GM23248 (cell line): ENCODE data around the gene INTS14. TPM values are rescaled to one million over a fixed set of nuclear protein-coding genes. Genes with fewer than 3 reads are reported as not detected.

Experiments
- DNase-seq: peaks from one replicate; pipeline ENCODE4 v3.0.0-alpha.2; 2015
- H2AFZ ChIP-seq: fragments of 200-600 bp; sonication (generic); 2 replicates; pipeline ENCODE4 v1.6.1; 2016; ENCODE audit warnings: antibody characterized with exemption
- H3F3A ChIP-seq: fragments of 200-600 bp; sonication (generic); 2 replicates; pipeline ENCODE4 v1.6.1; 2016; ENCODE audit warnings: mild to moderate bottlenecking, antibody characterized with exemption, mixed run types; ENCODE audit not compliant: insufficient read depth
- H3K27ac ChIP-seq: fragments of 200-600 bp; sonication (generic); 2 replicates; pipeline ENCODE4 v1.5.1; 2016; ENCODE audit warnings: mild to moderate bottlenecking
- H3K27me3 ChIP-seq: fragments of 200-600 bp; sonication (generic); replicated peaks from 2 replicates; pipeline ENCODE4 v1.6.1; 2016; ENCODE audit warnings: mild to moderate bottlenecking; ENCODE audit not compliant: insufficient read depth
- H3K36me3 ChIP-seq: fragments of 200-600 bp; sonication (generic); 2 replicates; pipeline ENCODE4 v1.6.1; 2016; ENCODE audit warnings: low read depth, mild to moderate bottlenecking
- H3K4me1 ChIP-seq: fragments of 200-600 bp; sonication (generic); 2 replicates; pipeline ENCODE4 v1.6.1; 2016; ENCODE audit warnings: mild to moderate bottlenecking; ENCODE audit not compliant: insufficient read depth
- H3K4me2 ChIP-seq: fragments of 200-600 bp; sonication (generic); one replicate; pipeline ENCODE4 v1.6.1; 2016; ENCODE audit warnings: mild to moderate bottlenecking; ENCODE audit not compliant: unreplicated experiment
- H3K4me3 ChIP-seq: fragments of 200-600 bp; sonication (generic); 2 replicates; pipeline ENCODE4 v1.5.1; 2016; ENCODE audit warnings: mild to moderate bottlenecking
- H3K79me2 ChIP-seq: fragments of 200-600 bp; sonication (generic); 2 replicates; pipeline ENCODE4 v1.6.1; 2016; ENCODE audit warnings: mild to moderate bottlenecking; ENCODE audit not compliant: insufficient read depth
- H3K9ac ChIP-seq: fragments of 200-600 bp; sonication (generic); 2 replicates; pipeline ENCODE4 v1.6.1; 2016; ENCODE audit warnings: mild to moderate bottlenecking
- H3K9me2 ChIP-seq: fragments of 200-600 bp; sonication (generic); 2 replicates; pipeline ENCODE4 v1.6.1; 2016; ENCODE audit warnings: mixed run types, mild to moderate bottlenecking, moderate library complexity; ENCODE audit not compliant: insufficient read depth
- H3K9me3 ChIP-seq: fragments of 200-600 bp; sonication (generic); one replicate; pipeline ENCODE4 v1.6.1; 2017; ENCODE audit warnings: low read depth
- H4K20me1 ChIP-seq: fragments of 200-600 bp; sonication (generic); 2 replicates; pipeline ENCODE4 v1.6.0; 2016; ENCODE audit not compliant: insufficient read depth
- EZH2 ChIP-seq: fragments of 200-600 bp; sonication (generic); IDR thresholded peaks from 2 replicates; pipeline ENCODE4 v1.6.1; 2018; ENCODE audit warnings: antibody characterized with exemption, mild to moderate bottlenecking; ENCODE audit not compliant: insufficient read depth, poor library complexity, severe bottlenecking
- EZH2phosphoT487 ChIP-seq: fragments of 200-600 bp; sonication (generic); IDR thresholded peaks from 2 replicates; pipeline ENCODE4 v1.6.1; 2018; ENCODE audit warnings: antibody characterized with exemption, moderate library complexity, mild to moderate bottlenecking, low read depth; ENCODE audit not compliant: insufficient read depth
- WGBS, 2 experiments: methylation state at CpG; one replicate each; pipeline ENCODE4 v1.1.6; 2015 to 2017; ENCODE audit warnings: low lambda C conversion rate in 2 of 2, low coverage in 1 of 2; ENCODE audit errors: missing lambda C conversion rate in 2 of 2; 5-methylcytosine and 5-hydroxymethylcytosine counted together
- in situ Hi-C: fragments of 300-500 bp; cut with MboI; formaldehyde crosslinking; loops from 2 replicates; pipeline ENCODE4 v1.15.0; 2020
- polyA plus RNA-seq: library from polyadenylated mRNA; unstranded; fragments of >200 nt; fragmentation: Nextera tagmentation; extraction: Ambion mirVana; gene quantifications from 2 replicates; pipeline ENCODE4 v1.2.1, GENCODE V29; 2016
- total RNA-seq: library from RNA; depleted of rRNA; stranded (reverse); fragments of >200 nt; shearing (Covaris generic); gene quantifications from 2 replicates; pipeline ENCODE4 v1.2.3, GENCODE V29; 2014

Gene INTS14
- total and polyA plus RNA-seq, 2 experiments from 2014 or later = 31.7 to 41.4 TPM

- Histone ChIP-seq H3K9ac (no peak overlapping the region), H3K4me3 (no peak overlapping the region), H3K4me1 (peaks cover 25% of the 10 kb centered on the region), H2AFZ (no peak overlapping the region), H3K9me3 (no peaks in the 10 kb centered on the region), H3K4me2 (no peak overlapping the region), H3K36me3 (peaks cover 38% of the 10 kb centered on the region), H4K20me1 (no peaks in the 10 kb centered on the region), H3K9me2 (no peaks in the 10 kb centered on the region), H3K27ac (no peak overlapping the region), H3K79me2 (no peaks in the 10 kb centered on the region), H3K27me3 (no peaks in the 10 kb centered on the region), H3F3A (peaks cover 56% of the 10 kb centered on the region)
- WGBS, 2 experiments = 73 to 74% methylated on average over 8 of the region's 8 CpGs
- in situ Hi-C loops = no loop called here
- TF ChIP-seq EZH2 = no peak
- no peak for TF ChIP-seq EZH2phosphoT487
- DNase-seq = no peak
Measured at GRCh38 chr15:65578904-65579728, 31.8 kb downstream of the INTS14 start.

- H3K4me3 ChIP-seq = no peak overlapping the region
- peaks cover 25% of the 10 kb centered on the region for H3K4me1 ChIP-seq
- no peaks in the 10 kb centered on the region for H4K20me1 ChIP-seq
- no peaks in the 10 kb centered on the region for H3K9me3 ChIP-seq
- no peaks in the 10 kb centered on the region for H3K9me2 ChIP-seq
- H3K9ac ChIP-seq = no peak overlapping the region
- H3K79me2 ChIP-seq = no peaks in the 10 kb centered on the region
- in situ Hi-C loops = no loop called here
- peak overlapping the region; percentile 15; the same call in 1 of the 2 replicates for H3K27ac ChIP-seq
- H3K4me2 ChIP-seq = peak overlapping the region; percentile 43
- WGBS, 2 experiments = 78 to 83% methylated on average over 6 of the region's 6 CpGs
- H2AFZ ChIP-seq = no peak overlapping the region
- TF ChIP-seq EZH2phosphoT487 (no peak), EZH2 (no peak)
- DNase-seq = no peak
- no peaks in the 10 kb centered on the region for H3K27me3 ChIP-seq
- peaks cover 59% of the 10 kb centered on the region for H3F3A ChIP-seq
- peaks cover 36% of the 10 kb centered on the region for H3K36me3 ChIP-seq
Measured at GRCh38 chr15:65577129-65577996, 33.6 kb downstream of the INTS14 start.

- H3F3A ChIP-seq = peaks cover 59% of the 10 kb centered on the region
- peak overlapping the region; percentile 15 for H3K27ac ChIP-seq
- H2AFZ ChIP-seq = no peak overlapping the region
- no peaks in the 10 kb centered on the region for H3K9me2 ChIP-seq
- TF ChIP-seq EZH2 = no peak
- TF ChIP-seq EZH2phosphoT487 = no peak
- no peak overlapping the region for H3K4me3 ChIP-seq
- H3K9me3 ChIP-seq = no peaks in the 10 kb centered on the region
- H3K36me3 ChIP-seq = peaks cover 43% of the 10 kb centered on the region
- DNase-seq = peak; percentile 57
- in situ Hi-C loops = no loop called here
- H3K27me3 ChIP-seq = no peaks in the 10 kb centered on the region
- no peak overlapping the region; the same call in 1 of the 2 replicates for H3K9ac ChIP-seq
- H3K4me2 ChIP-seq = peak overlapping the region; percentile 43
- no peaks in the 10 kb centered on the region for H3K79me2 ChIP-seq
- no peaks in the 10 kb centered on the region for H4K20me1 ChIP-seq
- H3K4me1 ChIP-seq = peaks cover 25% of the 10 kb centered on the region
- WGBS, 2 experiments = 86 to 95% methylated on average over 1 of the region's 1 CpG
Measured at GRCh38 chr15:65576664-65577063, 34.3 kb downstream of the INTS14 start.

GRCh38 chr15:65571971-65572370, 39.0 kb downstream of the INTS14 start:
- H3K4me1 ChIP-seq = peaks cover 11% of the 10 kb centered on the region
- 98 to 99% methylated on average over 2 of the region's 2 CpGs for WGBS, 2 experiments
- peaks cover 24% of the 10 kb centered on the region for H3F3A ChIP-seq
- H3K4me2 ChIP-seq = no peak overlapping the region
- H3K27ac ChIP-seq = no peak overlapping the region
- no peak overlapping the region for H2AFZ ChIP-seq
- no peak overlapping the region for H3K4me3 ChIP-seq
- no peaks in the 10 kb centered on the region for H3K9me3 ChIP-seq
- in situ Hi-C loops = no loop called here
- no peak overlapping the region for H3K9ac ChIP-seq
- TF ChIP-seq EZH2 (no peak), EZH2phosphoT487 (no peak)
- H4K20me1 ChIP-seq = no peaks in the 10 kb centered on the region
- no peaks in the 10 kb centered on the region for H3K79me2 ChIP-seq
- H3K9me2 ChIP-seq = no peaks in the 10 kb centered on the region
- peaks cover 47% of the 10 kb centered on the region; the same call in 1 of the 2 replicates for H3K36me3 ChIP-seq
- H3K27me3 ChIP-seq = no peaks in the 10 kb centered on the region
- DNase-seq = no peak
